HL-60 (cell line): ENCODE data around the gene RNF144A.

ENCODE experiments used
- DNase-seq, 2 experiments: peaks; one replicate each; pipeline ENCODE4 v3.0.0-alpha.2; 2010 to 2020; ENCODE audit warnings: low read depth in 1 of 2, low spot score in 1 of 2
- H3K27ac ChIP-seq: fragments of 250-450 bp; sonication (Bioruptor Pico); replicated peaks from 2 replicates; pipeline ENCODE4 v1.5.1; 2020; ENCODE audit warnings: mild to moderate bottlenecking, moderate library complexity
- H3K27me3 ChIP-seq: fragments of 250-450 bp; sonication (Bioruptor Pico); 2 replicates; pipeline ENCODE4 v1.5.1; 2021; ENCODE audit warnings: mild to moderate bottlenecking, moderate library complexity; ENCODE audit not compliant: insufficient read depth, poor library complexity, severe bottlenecking
- H3K4me3 ChIP-seq: replicated peaks from 2 replicates; pipeline ENCODE4 v1.5.1; 2011; ENCODE audit warnings: mild to moderate bottlenecking, control low read depth, low read length; ENCODE audit not compliant: insufficient read depth
- CTCF ChIP-seq: IDR thresholded peaks from one replicate; pipeline ENCODE4 v1.5.1; 2011; ENCODE audit warnings: low read length, control low read depth, inconsistent platforms; ENCODE audit not compliant: insufficient read depth
- GABPA ChIP-seq: IDR thresholded peaks from 2 replicates; pipeline ENCODE4 v1.6.1; 2012; ENCODE audit warnings: low read depth
- POLR2AphosphoS5 ChIP-seq: IDR thresholded peaks from 2 replicates; pipeline ENCODE4 v1.6.1; 2012; ENCODE audit warnings: low read depth
- REST ChIP-seq: IDR thresholded peaks from 2 replicates; pipeline ENCODE4 v1.6.1; 2012; ENCODE audit warnings: low read depth; ENCODE audit not compliant: insufficient replicate concordance
- SPI1 ChIP-seq: IDR thresholded peaks from 2 replicates; pipeline ENCODE4 v1.6.1; 2012; ENCODE audit warnings: low read depth, mild to moderate bottlenecking, borderline replicate concordance

Gene RNF144A

GRCh38 chr2:7048762-7049294 is 131.6 kb downstream of the RNF144A start:
- no peak overlapping the region for H3K4me3 ChIP-seq
- no peaks in the 10 kb centered on the region for H3K27me3 ChIP-seq
- DNase-seq, result no peak
- TF ChIP-seq GABPA, result no peak
- no peak for TF ChIP-seq POLR2AphosphoS5
- no peak for TF ChIP-seq REST
- TF ChIP-seq SPI1, result no peak
- no peak overlapping the region for H3K27ac ChIP-seq

GRCh38 chr2:7052404-7052803 is 135.2 kb downstream of the RNF144A start:
- no peak overlapping the region for H3K4me3 ChIP-seq
- TF ChIP-seq REST, result no peak
- no peak for TF ChIP-seq CTCF
- no peak for TF ChIP-seq SPI1
- no peak for TF ChIP-seq GABPA
- no peak for TF ChIP-seq POLR2AphosphoS5
- H3K27ac ChIP-seq, result no peak overlapping the region
- H3K27me3 ChIP-seq, result no peaks in the 10 kb centered on the region
- no peak for DNase-seq

- no peaks in the 10 kb centered on the region for H3K27me3 ChIP-seq
- H3K27ac ChIP-seq, result no peak overlapping the region
- DNase-seq, result no peak
- no peak overlapping the region for H3K4me3 ChIP-seq
- TF ChIP-seq GABPA (no peak), REST (no peak), SPI1 (no peak), CTCF (no peak), POLR2AphosphoS5 (no peak)
These were observed 136.5 kb downstream of the RNF144A start for GRCh38 chr2:7053650-7054265.
